ENCODE data around the gene PLXNB3. TPM values are rescaled to one million over a fixed set of nuclear protein-coding genes. Genes with fewer than 3 reads are reported as not detected.

The PLXNB3 gene
- polyA plus RNA-seq, 4 donors = 0.54 to 1.6 (median 0.66) TPM; not detected in 1

DNA sequence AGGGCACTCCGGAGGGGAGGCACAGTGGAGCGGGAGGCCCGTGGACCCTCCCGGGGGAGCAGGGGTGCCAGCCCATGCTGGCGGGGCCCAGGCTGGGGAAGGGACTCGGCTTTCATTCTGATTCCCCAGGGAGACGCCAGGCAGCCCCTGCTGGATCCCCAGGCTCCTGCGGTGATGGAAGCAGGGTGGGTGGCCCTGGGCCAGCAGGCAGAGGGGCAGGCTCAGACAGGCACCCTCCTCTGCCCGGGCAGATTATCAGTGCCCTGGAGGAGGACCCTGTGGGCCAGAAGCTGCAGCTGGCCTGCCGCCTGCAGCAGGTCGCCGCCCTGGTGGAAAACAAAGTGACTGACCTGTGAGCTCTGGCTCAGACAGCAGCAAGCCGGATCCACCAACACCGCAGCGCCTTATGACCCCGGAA lies 14.6 kb downstream of the PLXNB3 start:
- Histone ChIP-seq H3K4me1 (ENCODE audit: control insufficient read depth in 3 of 3, insufficient read depth in 2 of 3, low read depth in 1 of 3, low read length in 2 of 3) (no peaks in the 10 kb centered on the region), H3K9me3 (ENCODE audit: control insufficient read depth in 2 of 2, insufficient read depth in 1 of 2, low read depth in 1 of 2, low read length in 1 of 2) (no peaks in the 10 kb centered on the region), H3K36me3 (ENCODE audit: control insufficient read depth in 3 of 3, insufficient read depth in 2 of 3, low read depth in 1 of 3, low read length in 3 of 3) (peaks cover 0 to 4% (median 0%) of the 10 kb centered on the region in 3 donors), H3K27ac (ENCODE audit: low read depth in 1 of 3, low read length in 2 of 3) (no peak overlapping the region), H3K4me3 (ENCODE audit: low read depth in 1 of 3, low read length in 3 of 3) (no peak overlapping the region), H3K27me3 (ENCODE audit: control insufficient read depth in 3 of 3, insufficient read depth in 3 of 3, low read length in 3 of 3) (peaks cover 0 to 4% (median 0%) of the 10 kb centered on the region in 3 donors)
- no peak for FAIRE-seq
- 52 to 73% (median 68%) methylated on average over 10 to 16 of the region's 16 CpGs for WGBS, 3 donors
- no peak for DNase-seq

DNA sequence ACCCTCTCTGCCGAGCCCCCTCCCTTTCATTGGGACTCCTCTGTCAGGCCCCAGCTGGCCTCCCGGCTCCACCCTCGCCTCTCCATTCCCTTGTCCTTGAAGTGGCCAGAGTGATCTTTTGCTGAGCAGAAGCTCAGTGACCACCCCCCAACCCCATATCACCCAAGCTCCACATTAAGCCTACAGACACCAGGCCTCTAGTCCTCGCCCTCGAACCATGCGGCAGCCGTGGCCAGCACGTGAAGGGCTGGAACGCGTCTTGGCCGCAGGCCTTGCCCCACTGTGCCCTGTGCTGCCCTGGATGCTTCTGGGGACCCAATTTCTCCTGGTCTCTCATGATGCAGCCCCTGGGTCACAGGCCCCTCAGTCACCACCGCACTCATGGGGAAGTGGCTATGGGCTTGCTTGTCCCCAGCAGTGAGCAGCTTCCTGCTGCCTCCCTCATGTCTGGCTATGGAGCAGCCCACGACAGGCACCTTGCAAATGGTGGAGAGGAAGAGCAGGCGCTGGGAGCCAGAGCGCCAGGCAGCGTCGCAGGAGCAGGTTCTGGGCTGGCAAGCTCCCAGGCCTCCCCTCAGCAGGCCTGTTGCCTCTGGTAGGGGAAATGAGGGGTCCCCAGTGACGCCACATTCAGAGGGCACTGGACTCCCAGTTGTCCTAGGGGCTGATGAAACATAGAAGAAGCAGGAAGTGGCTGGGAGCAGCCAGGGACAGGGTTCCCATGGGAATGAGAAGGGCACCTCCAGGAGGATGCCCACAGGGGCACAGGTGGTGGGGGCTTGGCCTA lies 16.0 kb downstream of the PLXNB3 start:
- peaks cover 0 to 16% (median 3%) of the 10 kb centered on the region in 3 donors for H3K36me3 ChIP-seq (ENCODE audit: control insufficient read depth in 3 of 3, insufficient read depth in 2 of 3, low read depth in 1 of 3, low read length in 3 of 3)
- no peak for FAIRE-seq
- WGBS, 3 donors = 47 to 70% (median 57%) methylated on average over 12 to 18 of the region's 18 CpGs
- H3K9me3 ChIP-seq (ENCODE audit: control insufficient read depth in 2 of 2, insufficient read depth in 1 of 2, low read depth in 1 of 2, low read length in 1 of 2) = no peaks in the 10 kb centered on the region
- peaks cover 0 to 4% (median 0%) of the 10 kb centered on the region in 3 donors for H3K27me3 ChIP-seq (ENCODE audit: control insufficient read depth in 3 of 3, insufficient read depth in 3 of 3, low read length in 3 of 3)
- no peak overlapping the region for H3K27ac ChIP-seq (ENCODE audit: low read depth in 1 of 3, low read length in 2 of 3)
- no peak for DNase-seq
- no peaks in the 10 kb centered on the region for H3K4me1 ChIP-seq (ENCODE audit: control insufficient read depth in 3 of 3, insufficient read depth in 2 of 3, low read depth in 1 of 3, low read length in 2 of 3)
- no peak overlapping the region for H3K4me3 ChIP-seq (ENCODE audit: low read depth in 1 of 3, low read length in 3 of 3)

- WGBS, 3 donors = 16 to 39% (median 34%) methylated on average over 13 to 52 of the region's 52 CpGs
- Histone ChIP-seq H3K27ac (ENCODE audit: low read depth in 1 of 3, low read length in 2 of 3) (no peak within 1 kb of the TSS), H3K36me3 (ENCODE audit: control insufficient read depth in 3 of 3, insufficient read depth in 2 of 3, low read depth in 1 of 3, low read length in 3 of 3) (peaks cover 0 to 24% (median 4%) of the 10 kb centered on the region in 3 donors), H3K27me3 (ENCODE audit: control insufficient read depth in 3 of 3, insufficient read depth in 3 of 3, low read length in 3 of 3) (peaks cover 0 to 4% (median 0%) of the 10 kb centered on the region in 3 donors), H3K4me3 (ENCODE audit: low read depth in 1 of 3, low read length in 3 of 3) (no peak within 1 kb of the TSS), H3K4me1 (ENCODE audit: control insufficient read depth in 3 of 3, insufficient read depth in 2 of 3, low read depth in 1 of 3, low read length in 2 of 3) (no peaks in the 10 kb centered on the region), H3K9me3 (ENCODE audit: control insufficient read depth in 2 of 2, insufficient read depth in 1 of 2, low read depth in 1 of 2, low read length in 1 of 2) (no peaks in the 10 kb centered on the region)
- DNase-seq = peak in 1 of 2 donors; percentile 15
- no peak for FAIRE-seq
Observed at GRCh38 chrX:153780678-153781427, 16.8 kb downstream of the PLXNB3 start, which contains the start of gene SRPK3. TSS of gene SRPK3 (plus strand) at chrX:153781041. CDS start at chrX:153781087, 46 bp downstream.

DNA sequence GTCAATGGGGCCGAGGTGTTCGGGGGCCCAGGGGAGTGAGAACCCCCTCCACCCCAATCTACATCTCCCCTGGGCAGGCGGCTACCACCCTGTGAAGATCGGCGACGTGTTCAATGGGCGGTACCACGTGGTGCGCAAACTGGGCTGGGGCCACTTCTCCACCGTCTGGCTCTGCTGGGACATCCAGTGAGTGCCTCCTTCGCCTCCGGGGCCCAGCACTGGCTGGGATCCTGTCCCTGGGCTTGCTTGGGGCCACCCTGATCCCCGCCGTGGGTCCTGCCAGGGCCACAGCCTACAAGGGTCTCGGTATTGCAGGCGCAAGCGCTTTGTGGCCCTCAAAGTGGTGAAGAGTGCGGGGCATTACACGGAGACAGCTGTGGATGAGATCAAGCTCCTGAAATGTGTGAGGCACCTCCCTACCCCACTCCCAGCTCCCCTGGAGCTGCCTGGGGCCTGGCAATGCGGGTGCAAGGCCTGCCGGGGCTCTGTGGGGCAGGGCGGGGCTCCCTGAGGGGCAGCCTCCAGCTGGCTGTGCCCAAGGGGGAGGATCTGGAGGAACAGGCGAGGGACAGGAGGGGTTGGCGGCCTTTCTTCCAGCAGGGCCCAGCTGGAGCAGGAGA lies 17.5 kb downstream of the PLXNB3 start:
- peaks cover 0 to 4% (median 0%) of the 10 kb centered on the region in 3 donors for H3K27me3 ChIP-seq (ENCODE audit: control insufficient read depth in 3 of 3, insufficient read depth in 3 of 3, low read length in 3 of 3)
- WGBS, 3 donors = 46 to 65% (median 59%) methylated on average over 10 to 24 of the region's 24 CpGs
- DNase-seq (peak in 1 of 2 donors; percentile 16), FAIRE-seq (no peak)
- no peaks in the 10 kb centered on the region for H3K4me1 ChIP-seq (ENCODE audit: control insufficient read depth in 3 of 3, insufficient read depth in 2 of 3, low read depth in 1 of 3, low read length in 2 of 3)
- peaks cover 2 to 30% (median 4%) of the 10 kb centered on the region in 3 donors for H3K36me3 ChIP-seq (ENCODE audit: control insufficient read depth in 3 of 3, insufficient read depth in 2 of 3, low read depth in 1 of 3, low read length in 3 of 3)
- H3K9me3 ChIP-seq (ENCODE audit: control insufficient read depth in 2 of 2, insufficient read depth in 1 of 2, low read depth in 1 of 2, low read length in 1 of 2) = no peaks in the 10 kb centered on the region
- H3K4me3 ChIP-seq (ENCODE audit: low read depth in 1 of 3, low read length in 3 of 3) = no peak overlapping the region
- H3K27ac ChIP-seq (ENCODE audit: low read depth in 1 of 3, low read length in 2 of 3) = no peak overlapping the region

DNA sequence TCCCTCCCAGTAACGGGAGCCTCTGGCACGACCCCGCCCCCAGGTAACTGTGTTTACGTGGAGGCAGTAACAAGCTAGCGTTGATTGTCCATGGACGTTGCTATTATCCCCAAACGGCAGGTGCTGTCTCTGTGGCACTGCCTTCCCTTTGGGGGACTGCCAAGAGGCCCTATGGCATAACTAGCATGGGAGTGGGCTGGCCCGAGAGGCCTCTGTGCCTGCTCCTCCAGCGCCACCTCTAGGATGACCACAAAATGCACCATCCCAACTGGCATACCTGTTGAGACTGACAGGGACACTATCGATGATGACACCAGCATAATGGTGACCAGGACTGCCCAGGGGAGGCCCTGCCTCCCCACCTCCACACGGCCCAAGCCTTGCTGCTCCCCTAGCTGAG lies 18.3 kb downstream of the PLXNB3 start:
- 27 to 61% (median 59%) methylated on average over 8 to 11 of the region's 11 CpGs for WGBS, 3 donors
- Histone ChIP-seq H3K4me1 (ENCODE audit: control insufficient read depth in 3 of 3, insufficient read depth in 2 of 3, low read depth in 1 of 3, low read length in 2 of 3) (no peaks in the 10 kb centered on the region), H3K27me3 (ENCODE audit: control insufficient read depth in 3 of 3, insufficient read depth in 3 of 3, low read length in 3 of 3) (peaks cover 0 to 4% (median 0%) of the 10 kb centered on the region in 3 donors), H3K4me3 (ENCODE audit: low read depth in 1 of 3, low read length in 3 of 3) (no peak overlapping the region), H3K36me3 (ENCODE audit: control insufficient read depth in 3 of 3, insufficient read depth in 2 of 3, low read depth in 1 of 3, low read length in 3 of 3) (peaks cover 2 to 38% (median 6%) of the 10 kb centered on the region in 3 donors), H3K27ac (ENCODE audit: low read depth in 1 of 3, low read length in 2 of 3) (no peak overlapping the region), H3K9me3 (ENCODE audit: control insufficient read depth in 2 of 2, insufficient read depth in 1 of 2, low read depth in 1 of 2, low read length in 1 of 2) (no peaks in the 10 kb centered on the region)
- no peak for FAIRE-seq
- DNase-seq = peak in 1 of 2 donors; percentile 11

- Histone ChIP-seq H3K27ac (ENCODE audit: low read depth in 1 of 3, low read length in 2 of 3) (no peak overlapping the region), H3K4me3 (ENCODE audit: low read depth in 1 of 3, low read length in 3 of 3) (no peak overlapping the region), H3K36me3 (ENCODE audit: control insufficient read depth in 3 of 3, insufficient read depth in 2 of 3, low read depth in 1 of 3, low read length in 3 of 3) (peaks cover 4 to 44% (median 6%) of the 10 kb centered on the region in 3 donors), H3K27me3 (ENCODE audit: control insufficient read depth in 3 of 3, insufficient read depth in 3 of 3, low read length in 3 of 3) (peaks cover 0 to 4% (median 0%) of the 10 kb centered on the region in 3 donors), H3K4me1 (ENCODE audit: control insufficient read depth in 3 of 3, insufficient read depth in 2 of 3, low read depth in 1 of 3, low read length in 2 of 3) (no peaks in the 10 kb centered on the region), H3K9me3 (ENCODE audit: control insufficient read depth in 2 of 2, insufficient read depth in 1 of 2, low read depth in 1 of 2, low read length in 1 of 2) (no peaks in the 10 kb centered on the region)
- 84 to 90% (median 90%) methylated on average over 8 to 14 of the region's 14 CpGs for WGBS, 3 donors
- FAIRE-seq (no peak), DNase-seq (no peak)
Observed at GRCh38 chrX:153782871-153783270, 18.8 kb downstream of the PLXNB3 start.

DNA sequence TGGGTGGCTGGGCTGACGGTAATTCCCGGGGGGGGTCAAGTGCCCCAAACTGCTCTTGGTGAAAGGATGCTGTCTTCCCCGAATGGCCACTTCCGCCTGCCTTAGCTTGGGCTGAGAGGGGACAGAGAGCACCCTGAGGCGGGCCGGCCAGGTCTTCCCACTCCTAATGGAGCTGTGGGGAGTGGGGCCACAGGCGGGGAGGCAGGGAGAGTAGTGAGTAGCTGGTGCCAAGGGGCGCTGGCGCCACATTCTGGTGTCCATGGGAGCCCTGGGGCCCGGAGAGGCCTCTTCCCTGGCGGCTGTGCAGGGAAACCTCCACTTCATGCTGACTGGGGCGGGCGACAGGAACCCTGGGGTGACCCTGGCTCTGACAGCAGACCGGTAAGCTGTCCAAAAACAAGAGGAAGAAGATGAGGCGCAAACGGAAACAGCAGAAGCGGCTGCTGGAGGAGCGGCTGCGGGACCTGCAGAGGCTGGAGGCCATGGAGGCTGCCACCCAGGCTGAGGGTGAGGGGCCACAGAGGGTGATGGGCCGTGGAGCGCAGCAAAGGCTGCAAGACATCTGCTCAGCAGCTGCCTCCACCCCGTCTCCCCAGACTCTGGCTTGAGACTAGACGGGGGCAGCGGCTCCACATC lies 19.4 kb downstream of the PLXNB3 start:
- Histone ChIP-seq H3K36me3 (ENCODE audit: control insufficient read depth in 3 of 3, insufficient read depth in 2 of 3, low read depth in 1 of 3, low read length in 3 of 3) (peaks cover 4 to 50% (median 6%) of the 10 kb centered on the region in 3 donors), H3K27me3 (ENCODE audit: control insufficient read depth in 3 of 3, insufficient read depth in 3 of 3, low read length in 3 of 3) (peaks cover 0 to 4% (median 0%) of the 10 kb centered on the region in 3 donors), H3K27ac (ENCODE audit: low read depth in 1 of 3, low read length in 2 of 3) (no peak overlapping the region), H3K9me3 (ENCODE audit: control insufficient read depth in 2 of 2, insufficient read depth in 1 of 2, low read depth in 1 of 2, low read length in 1 of 2) (no peaks in the 10 kb centered on the region), H3K4me1 (ENCODE audit: control insufficient read depth in 3 of 3, insufficient read depth in 2 of 3, low read depth in 1 of 3, low read length in 2 of 3) (no peaks in the 10 kb centered on the region), H3K4me3 (ENCODE audit: low read depth in 1 of 3, low read length in 3 of 3) (no peak overlapping the region)
- DNase-seq = no peak
- FAIRE-seq = no peak
- 77 to 91% (median 83%) methylated on average over 15 to 24 of the region's 24 CpGs for WGBS, 3 donors
